ENCODE data around the gene SALL4. TPM values are rescaled to one million over a fixed set of nuclear protein-coding genes. Genes with fewer than 3 reads are reported as not detected.
"Not testable (repeated sequence)": the region's sequence is repeated elsewhere in the genome, so short reads cannot be mapped to it uniquely, and the experiment has no call there.

SALL4 gene
- total RNA-seq, 1 donor from 2014 or later, result 1.3 TPM

DNA sequence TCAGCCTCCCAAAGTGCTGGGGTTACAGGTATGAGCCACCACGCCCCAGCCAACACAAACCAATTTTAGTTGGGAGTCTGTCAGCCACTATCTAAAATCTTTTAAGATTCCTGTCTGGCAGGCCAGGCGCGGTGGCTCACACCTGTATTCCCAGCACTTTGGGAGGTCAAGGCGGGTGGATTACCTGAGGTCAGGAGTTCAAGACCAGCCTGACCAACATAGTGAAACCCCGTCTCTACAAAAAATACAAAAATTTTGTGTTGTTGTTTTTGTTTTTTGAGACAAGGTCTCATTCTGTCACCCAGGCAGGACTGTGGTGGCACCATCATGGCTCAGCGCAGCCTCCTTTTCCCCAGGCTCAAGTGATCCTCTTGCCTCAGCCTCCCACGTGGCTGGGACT lies 62.0 kb downstream of the SALL4 start:
- not testable (repeated sequence) for ATAC-seq; DNase-seq (ENCODE audit: low spot score)

GRCh38 chr20:51739722-51740249 lies 62.5 kb downstream of the SALL4 start:
- DNase-seq (ENCODE audit: low spot score), result no peak
- ATAC-seq, result no peak

DNA sequence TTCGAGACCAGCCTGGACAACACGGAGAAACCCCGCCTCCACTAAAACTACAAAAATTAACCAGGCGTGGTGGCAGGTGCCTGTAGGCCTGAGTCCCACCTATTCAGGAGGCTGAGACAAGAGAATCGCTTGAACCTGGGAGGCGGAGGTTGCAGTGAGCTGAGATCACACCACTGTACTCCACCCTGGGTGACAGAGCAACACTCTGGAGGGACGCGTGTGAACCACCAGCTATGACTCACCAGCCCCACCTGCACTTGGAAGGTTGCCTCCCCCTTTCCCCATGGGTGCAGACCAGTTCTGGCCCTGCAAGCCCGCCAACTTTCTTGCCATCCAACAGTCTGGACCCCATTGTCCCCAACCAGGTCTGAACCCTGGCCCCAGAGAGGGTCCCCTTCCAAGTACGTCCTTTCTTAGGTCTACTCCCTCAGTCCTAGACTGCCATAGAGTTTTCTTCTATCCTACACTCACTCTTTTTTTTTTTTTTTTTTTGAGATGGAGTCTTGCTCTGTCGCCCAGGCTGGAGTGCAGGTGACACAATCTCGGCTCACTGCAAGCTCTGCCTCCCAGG lies 63.4 kb downstream of the SALL4 start:
- no peak for DNase-seq (ENCODE audit: low spot score)
- ATAC-seq, result no peak

GRCh38 chr20:51738261-51738660 lies 64.1 kb downstream of the SALL4 start:
- not testable (repeated sequence) for ATAC-seq; DNase-seq (ENCODE audit: low spot score)

DNA sequence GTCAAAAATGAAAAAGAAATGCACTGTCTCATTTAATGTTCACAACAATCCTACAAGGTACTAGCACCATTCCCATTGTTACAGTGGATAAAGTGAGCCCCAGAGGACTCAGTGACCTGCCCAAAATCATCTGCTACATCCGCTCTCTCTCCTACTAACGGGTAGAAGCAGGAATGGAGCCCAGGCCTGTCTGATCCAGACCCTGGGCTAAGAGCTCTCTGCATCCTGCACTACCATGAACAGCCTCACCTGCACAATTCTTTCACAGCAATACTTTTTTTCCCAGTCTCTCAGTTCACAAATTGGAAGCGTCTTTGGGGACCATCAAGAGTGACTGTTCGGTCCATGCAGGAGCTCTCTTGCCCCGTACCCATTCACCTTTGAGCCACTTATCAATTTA lies 65.4 kb downstream of the SALL4 start:
- ATAC-seq (no peak), DNase-seq (ENCODE audit: low spot score) (no peak)

DNA sequence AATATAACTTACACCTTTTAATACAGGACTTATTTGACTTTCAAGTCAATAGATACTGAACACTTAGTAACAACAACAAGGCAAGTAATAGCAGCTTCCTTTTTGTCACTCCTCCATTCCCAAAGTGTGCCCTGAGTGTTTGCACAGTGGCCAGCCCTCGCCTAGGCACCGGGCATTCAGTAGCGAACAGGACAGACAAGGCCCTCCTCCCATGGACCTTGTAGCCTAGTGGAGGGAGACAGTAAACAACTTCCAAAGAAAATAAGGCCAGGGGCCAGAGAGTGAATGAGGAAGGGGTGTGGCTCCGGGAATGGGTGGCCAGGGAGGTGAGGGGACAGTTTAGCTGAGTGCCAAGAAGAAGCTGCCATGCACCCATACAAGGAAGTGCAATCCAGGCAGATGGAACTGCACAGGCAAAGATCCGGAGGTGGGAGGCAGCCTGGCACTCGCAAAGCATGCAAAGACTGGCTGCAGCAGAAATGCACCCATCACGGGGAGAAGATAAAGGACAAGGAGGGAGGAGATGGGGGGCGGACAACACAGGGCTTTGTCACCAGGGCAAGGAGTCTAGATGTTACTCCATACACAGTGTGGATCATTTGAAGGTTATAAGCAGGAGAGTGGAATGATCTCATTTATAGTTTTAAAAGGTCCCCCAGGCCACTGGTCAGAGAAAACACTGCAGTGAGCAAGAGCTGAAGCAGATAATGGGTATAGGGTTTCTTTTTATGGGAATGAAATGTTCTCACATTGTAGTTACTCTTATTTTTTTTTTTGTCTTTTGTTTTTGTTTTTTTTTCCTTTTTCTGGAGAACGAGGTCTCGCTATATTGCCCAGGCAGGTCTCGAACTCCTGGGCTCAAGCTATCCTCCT lies 66.4 kb downstream of the SALL4 start:
- ATAC-seq (peak; percentile 40), DNase-seq (ENCODE audit: low spot score) (no peak)

GRCh38 chr20:51734876-51735720 lies 67.2 kb downstream of the SALL4 start:
- DNase-seq (ENCODE audit: low spot score) (no peak), ATAC-seq (no peak)

DNA sequence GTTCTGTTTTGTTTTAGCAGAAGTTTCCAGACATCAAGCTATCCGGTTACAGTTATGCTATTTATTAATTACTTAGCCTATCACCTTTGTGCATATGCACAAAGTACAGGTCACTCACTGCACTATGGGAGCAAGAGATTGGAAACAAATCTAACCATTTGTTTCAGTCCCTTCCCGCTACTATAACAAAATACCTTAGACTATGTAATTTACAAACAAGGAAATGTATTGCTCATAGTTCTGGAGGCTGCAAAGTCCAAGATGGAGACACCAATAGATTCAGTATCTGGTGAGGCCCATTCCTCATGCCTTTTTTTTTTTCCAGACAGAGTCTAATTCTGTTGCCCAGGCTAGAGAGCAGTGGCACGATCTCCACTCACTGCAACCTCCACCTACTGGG lies 69.3 kb downstream of the SALL4 start:
- ATAC-seq, result no peak
- DNase-seq (ENCODE audit: low spot score), result no peak

Other genes with a start within 250 kb of the SALL4 start
- 12.1 TPM for gene ATP9A, start 34.1 kb downstream of the SALL4 start, total RNA-seq